ENCODE results near the gene PDGFB.

PDGFB gene

GRCh38 chr22:39277142-39277607 lies 32.4 kb upstream of the PDGFB start:
- H3K4me3 ChIP-seq (ENCODE audit: insufficient read length, low read depth), result no peak overlapping the region
- H3K27me3 ChIP-seq (ENCODE audit: insufficient read depth, insufficient read length), result no peaks in the 10 kb centered on the region
- H3K9ac ChIP-seq (ENCODE audit: insufficient read length, low read depth), result no peak overlapping the region
- TF ChIP-seq YY1 (IDR thresholded peaks at IDR 0.05; ENCODE audit: insufficient read depth, insufficient read length) (no peak), SUZ12 (IDR thresholded peaks at IDR 0.05; ENCODE audit: extremely low read depth, insufficient read depth, insufficient read length) (no peak), ZNF274 (IDR thresholded peaks at IDR 0.05; ENCODE audit: low read depth, low read length) (no peak)
- H3K36me3 ChIP-seq (ENCODE audit: insufficient read depth, insufficient read length, low read length), result no peaks in the 10 kb centered on the region
- peaks cover 21% of the 10 kb centered on the region for H3K4me1 ChIP-seq (ENCODE audit: insufficient read depth, insufficient read length)
- DNase-seq (ENCODE audit: low read depth, low spot score), result no peak
- H3K9me3 ChIP-seq (ENCODE audit: insufficient read depth, low read length), result peaks cover 8% of the 10 kb centered on the region; the same call in 1 of the 2 replicates

GRCh38 chr22:39276440-39277141 lies 31.8 kb upstream of the PDGFB start:
- no peak overlapping the region for H3K9ac ChIP-seq (ENCODE audit: insufficient read length, low read depth)
- H3K4me3 ChIP-seq (ENCODE audit: insufficient read length, low read depth), result no peak overlapping the region
- peaks cover 8% of the 10 kb centered on the region; the same call in 1 of the 2 replicates for H3K9me3 ChIP-seq (ENCODE audit: insufficient read depth, low read length)

GRCh38 chr22:39275814-39276439 lies 31.1 kb upstream of the PDGFB start:
- H3K27me3 ChIP-seq (ENCODE audit: insufficient read depth, insufficient read length), result no peaks in the 10 kb centered on the region
- H3K9me3 ChIP-seq (ENCODE audit: insufficient read depth, low read length), result peaks cover 8% of the 10 kb centered on the region; the same call in 1 of the 2 replicates
- no peak overlapping the region for H3K4me3 ChIP-seq (ENCODE audit: insufficient read length, low read depth)
- TF ChIP-seq SUZ12 (IDR thresholded peaks at IDR 0.05; ENCODE audit: extremely low read depth, insufficient read depth, insufficient read length) (no peak), ZNF274 (IDR thresholded peaks at IDR 0.05; ENCODE audit: low read depth, low read length) (no peak), YY1 (IDR thresholded peaks at IDR 0.05; ENCODE audit: insufficient read depth, insufficient read length) (no peak)
- H3K9ac ChIP-seq (ENCODE audit: insufficient read length, low read depth), result no peak overlapping the region
- DNase-seq (ENCODE audit: low read depth, low spot score), result no peak
- H3K4me1 ChIP-seq (ENCODE audit: insufficient read depth, insufficient read length), result peaks cover 18% of the 10 kb centered on the region
- H3K36me3 ChIP-seq (ENCODE audit: insufficient read depth, insufficient read length, low read length), result no peaks in the 10 kb centered on the region

More at GRCh38 chr22:39276440-39277141, 31.8 kb upstream of the PDGFB start:
- H3K36me3 ChIP-seq (ENCODE audit: insufficient read depth, insufficient read length, low read length), result no peaks in the 10 kb centered on the region
- H3K4me1 ChIP-seq (ENCODE audit: insufficient read depth, insufficient read length), result peaks cover 21% of the 10 kb centered on the region
- no peak for DNase-seq (ENCODE audit: low read depth, low spot score)
- TF ChIP-seq SUZ12 (IDR thresholded peaks at IDR 0.05; ENCODE audit: extremely low read depth, insufficient read depth, insufficient read length) (no peak), ZNF274 (IDR thresholded peaks at IDR 0.05; ENCODE audit: low read depth, low read length) (no peak), YY1 (IDR thresholded peaks at IDR 0.05; ENCODE audit: insufficient read depth, insufficient read length) (no peak)
- H3K27me3 ChIP-seq (ENCODE audit: insufficient read depth, insufficient read length), result no peaks in the 10 kb centered on the region

- no peaks in the 10 kb centered on the region for H3K36me3 ChIP-seq (ENCODE audit: insufficient read depth, insufficient read length, low read length)
- H3K9me3 ChIP-seq (ENCODE audit: insufficient read depth, low read length), result peaks cover 8% of the 10 kb centered on the region; the same call in 1 of the 2 replicates
- DNase-seq (ENCODE audit: low read depth, low spot score), result no peak
- H3K27me3 ChIP-seq (ENCODE audit: insufficient read depth, insufficient read length), result no peaks in the 10 kb centered on the region
- TF ChIP-seq ZNF274 (IDR thresholded peaks at IDR 0.05; ENCODE audit: low read depth, low read length) (no peak), SUZ12 (IDR thresholded peaks at IDR 0.05; ENCODE audit: extremely low read depth, insufficient read depth, insufficient read length) (no peak), YY1 (IDR thresholded peaks at IDR 0.05; ENCODE audit: insufficient read depth, insufficient read length) (no peak)
- no peak overlapping the region for H3K9ac ChIP-seq (ENCODE audit: insufficient read length, low read depth)
- no peak overlapping the region for H3K4me3 ChIP-seq (ENCODE audit: insufficient read length, low read depth)
- peaks cover 19% of the 10 kb centered on the region for H3K4me1 ChIP-seq (ENCODE audit: insufficient read depth, insufficient read length)
These were observed 29.4 kb upstream of the PDGFB start for GRCh38 chr22:39273950-39274887.

- Histone ChIP-seq H3K36me3 (ENCODE audit: insufficient read depth, insufficient read length, low read length) (no peaks in the 10 kb centered on the region), H3K9me3 (ENCODE audit: insufficient read depth, low read length) (no peaks in the 10 kb centered on the region), H3K4me1 (ENCODE audit: insufficient read depth, insufficient read length) (peaks cover 12% of the 10 kb centered on the region), H3K27me3 (ENCODE audit: insufficient read depth, insufficient read length) (no peaks in the 10 kb centered on the region), H3K9ac (ENCODE audit: insufficient read length, low read depth) (no peak overlapping the region), H3K4me3 (ENCODE audit: insufficient read length, low read depth) (no peak overlapping the region)
- TF ChIP-seq SUZ12 (IDR thresholded peaks at IDR 0.05; ENCODE audit: extremely low read depth, insufficient read depth, insufficient read length) (no peak), ZNF274 (IDR thresholded peaks at IDR 0.05; ENCODE audit: low read depth, low read length) (no peak), YY1 (IDR thresholded peaks at IDR 0.05; ENCODE audit: insufficient read depth, insufficient read length) (no peak)
- no peak for DNase-seq (ENCODE audit: low read depth, low spot score)
These were observed 26.0 kb upstream of the PDGFB start for GRCh38 chr22:39270792-39271191.

- no peak overlapping the region for H3K4me3 ChIP-seq (ENCODE audit: insufficient read length, low read depth)
- no peaks in the 10 kb centered on the region for H3K27me3 ChIP-seq (ENCODE audit: insufficient read depth, insufficient read length)
- no peak for DNase-seq (ENCODE audit: low read depth, low spot score)
- H3K9me3 ChIP-seq (ENCODE audit: insufficient read depth, low read length), result no peaks in the 10 kb centered on the region
- H3K36me3 ChIP-seq (ENCODE audit: insufficient read depth, insufficient read length, low read length), result no peaks in the 10 kb centered on the region
- TF ChIP-seq YY1 (IDR thresholded peaks at IDR 0.05; ENCODE audit: insufficient read depth, insufficient read length) (no peak), ZNF274 (IDR thresholded peaks at IDR 0.05; ENCODE audit: low read depth, low read length) (no peak), SUZ12 (IDR thresholded peaks at IDR 0.05; ENCODE audit: extremely low read depth, insufficient read depth, insufficient read length) (no peak)
- H3K4me1 ChIP-seq (ENCODE audit: insufficient read depth, insufficient read length), result peaks cover 9% of the 10 kb centered on the region
- no peak overlapping the region for H3K9ac ChIP-seq (ENCODE audit: insufficient read length, low read depth)
These were observed 25.5 kb upstream of the PDGFB start for GRCh38 chr22:39270280-39270679.

Data from NT2/D1 (cell line).